Suppressor macrophage (primary cell): ENCODE results near the gene CTDP1.

Experiments used
- DNase-seq, 4 experiments: peaks; one replicate each; pipeline ENCODE4 v3.0.0-alpha.2; 2020 to 2022
- total RNA-seq, 17 experiments: gene quantifications; one replicate each; lab custom pipeline; 2026; ENCODE audit warnings: mixed read lengths in 6 of 17, inconsistent platforms in 3 of 17; lab: John Stamatoyannopoulos, UW

Gene CTDP1
- 14.0 to 51.7 (median 35.3) reads per million in 17 experiments for total RNA-seq

GRCh38 chr18:79679552-79680099 lies at the start of gene CTDP1:
Gene CTDP1, plus strand, starts transcription at chr18:79679803. Its CDS starts 145 bp downstream, at chr18:79679948.
- peak; percentile 97 to 99 (median 98) for DNase-seq

DNA sequence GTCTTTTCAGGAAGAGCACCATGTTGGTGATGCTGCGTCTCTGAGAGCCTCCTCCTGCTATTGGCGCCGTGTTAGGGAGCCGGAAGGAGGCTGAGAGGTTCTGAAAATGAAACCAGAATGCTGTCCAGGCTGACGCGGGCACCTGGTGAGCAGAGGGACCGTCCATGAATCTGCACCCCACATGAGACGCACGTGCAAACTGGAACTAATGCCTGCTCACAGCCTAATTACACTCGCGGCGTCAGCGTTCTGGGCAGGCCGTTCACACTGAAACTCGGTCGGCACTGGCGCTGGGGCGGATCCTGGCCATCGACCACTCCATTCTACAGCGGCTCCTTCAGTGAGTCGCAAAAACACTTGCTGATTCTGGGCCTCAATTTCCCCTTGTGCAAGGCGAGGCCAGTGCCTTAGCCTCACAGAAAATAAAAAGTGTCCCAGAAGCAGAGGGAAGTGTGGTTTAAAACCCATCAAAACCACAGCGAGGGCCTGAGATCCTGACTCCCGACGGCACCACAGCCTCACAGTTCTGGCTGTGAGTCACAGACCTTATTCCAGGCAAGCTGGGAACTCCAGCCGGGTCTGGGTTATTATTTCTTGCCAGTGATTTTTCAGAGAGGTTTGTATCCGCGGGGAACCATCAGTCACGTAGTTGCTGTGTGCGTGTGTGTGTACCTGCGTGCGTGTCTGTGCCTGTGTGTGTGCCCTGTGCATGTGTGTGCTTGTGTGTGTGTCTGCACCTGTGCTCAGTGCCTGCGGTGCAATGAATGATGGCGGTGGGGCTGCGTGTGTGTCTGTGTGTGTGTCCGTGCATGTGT lies 49.1 kb upstream of the CTDP1 start:
- peak; percentile 46 to 66 (median 58) for DNase-seq

DNA sequence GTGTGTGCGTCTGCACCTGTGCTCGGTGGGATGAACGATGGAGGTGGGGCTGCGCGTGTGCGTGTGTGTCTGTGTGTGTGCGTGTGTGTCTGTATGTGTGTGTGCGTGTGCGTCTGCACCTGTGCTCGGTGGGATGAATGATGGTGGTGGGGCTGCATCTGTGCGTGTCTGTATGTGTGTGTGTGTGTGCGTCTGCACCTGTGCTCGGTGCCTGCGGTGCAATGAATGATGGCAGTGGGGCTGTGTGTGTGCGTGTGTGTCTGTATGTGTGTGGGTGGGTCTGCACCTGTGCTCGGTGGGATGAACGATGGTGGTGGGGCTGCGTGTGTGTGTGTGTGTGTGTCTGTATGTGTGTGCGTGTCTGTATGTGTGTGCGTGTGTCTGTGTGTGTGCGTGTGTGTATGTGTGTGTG lies 48.5 kb upstream of the CTDP1 start:
- DNase-seq, result no peak

DNA sequence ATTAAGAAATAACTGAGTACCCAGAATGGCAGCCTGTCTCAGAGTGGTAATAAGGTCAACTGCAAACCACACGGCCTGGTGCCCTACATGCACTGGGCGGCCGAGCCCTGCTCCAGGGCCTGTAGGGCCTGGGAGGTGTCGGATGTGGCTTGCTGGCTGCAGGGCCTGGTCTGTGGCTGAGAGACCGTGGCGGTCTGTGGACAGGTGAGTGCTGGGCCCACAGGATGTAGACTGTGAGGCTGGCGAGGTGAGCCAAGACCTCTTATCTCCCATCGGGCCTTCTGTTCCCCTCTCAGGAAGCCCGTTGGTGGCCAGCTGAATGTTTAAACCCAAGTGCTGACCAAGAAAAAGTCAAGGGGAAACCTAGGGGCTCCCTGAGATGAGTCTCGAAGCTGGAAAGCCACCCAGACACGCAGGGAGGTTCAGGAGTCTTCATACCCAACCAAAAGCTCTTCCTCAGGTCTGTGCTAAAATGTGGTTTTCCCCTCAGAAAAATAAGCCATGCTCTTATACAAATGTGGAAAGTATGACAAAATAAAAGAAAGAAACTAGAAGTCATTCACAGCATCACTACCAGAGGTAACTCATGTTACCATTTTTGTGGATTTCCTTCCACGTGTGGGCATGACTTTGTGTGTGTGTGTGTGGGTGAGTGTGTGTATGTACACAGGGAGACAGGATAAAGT lies 47.7 kb upstream of the CTDP1 start:
- no peak for DNase-seq

GRCh38 chr18:79632765-79633164 lies 46.8 kb upstream of the CTDP1 start:
- DNase-seq, result no peak

DNA sequence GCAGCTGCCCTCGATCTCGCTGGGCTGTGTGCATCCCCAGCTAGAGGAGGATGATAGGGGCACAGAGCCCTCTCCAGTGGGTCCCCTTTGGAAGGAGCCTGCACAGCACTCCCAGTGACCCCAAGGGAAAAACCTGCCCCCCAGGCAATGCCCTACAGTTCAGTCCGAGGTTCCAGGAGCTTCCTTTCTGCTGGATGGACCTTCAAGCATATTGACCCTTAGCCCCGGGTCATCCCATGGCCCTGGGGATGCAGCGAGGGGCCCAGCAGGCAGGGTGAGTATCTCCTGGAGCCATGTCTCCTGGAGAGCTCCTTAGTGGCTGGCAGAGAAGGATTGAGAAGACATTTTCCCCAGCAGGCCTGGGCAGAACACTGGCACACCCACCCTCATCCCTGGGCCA lies 45.4 kb upstream of the CTDP1 start:
- DNase-seq, result peak in 1 of 4 experiments; percentile 2

DNA sequence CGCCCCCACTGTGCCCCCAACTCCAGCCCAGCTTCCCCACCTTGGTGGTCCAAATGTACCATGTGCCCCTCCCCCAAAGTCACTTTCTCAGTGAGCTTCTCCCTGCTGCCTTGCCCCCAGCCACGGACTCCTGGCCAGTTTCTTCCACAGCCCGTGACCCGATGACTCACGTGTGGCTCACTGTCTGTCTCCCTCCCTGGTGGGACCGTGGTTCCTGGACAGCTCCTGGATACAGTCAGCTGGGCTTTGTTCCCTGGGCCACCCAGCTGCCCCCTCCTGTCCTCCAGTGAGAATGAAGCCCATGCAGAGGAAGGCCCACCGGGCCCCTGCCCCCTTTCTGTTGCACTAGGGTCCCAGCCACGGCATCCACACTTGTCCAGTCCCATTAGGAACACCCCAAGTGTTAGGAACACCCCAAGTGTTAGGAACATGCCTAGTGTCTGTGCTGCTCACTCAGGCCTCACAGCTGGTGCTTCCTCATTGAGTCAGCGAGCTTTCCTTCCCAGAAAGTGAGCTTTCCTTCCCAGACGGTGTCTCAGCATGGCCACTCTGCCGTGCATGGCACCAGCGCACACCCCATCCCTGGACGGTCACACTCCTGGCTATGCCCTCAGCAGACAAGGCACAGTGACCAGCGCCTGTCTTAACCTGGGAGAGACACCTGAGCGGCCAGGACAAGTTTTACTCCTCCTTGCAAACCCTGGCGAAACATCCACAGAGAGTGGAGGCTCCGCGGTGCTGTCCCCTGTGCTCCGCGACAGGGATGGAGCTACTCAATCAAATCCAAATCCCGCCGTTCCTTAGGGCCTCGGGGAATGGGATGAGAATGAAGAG lies 44.8 kb upstream of the CTDP1 start:
- DNase-seq, result peak in 3 of 4 experiments; percentile 32 to 59 (median 55)

- no peak for DNase-seq
These were observed 44.2 kb upstream of the CTDP1 start for GRCh38 chr18:79635427-79635726.

GRCh38 chr18:79637181-79637920 lies 42.3 kb upstream of the CTDP1 start:
- peak in 1 of 4 experiments; percentile 18 for DNase-seq

GRCh38 chr18:79637921-79638909 lies 41.4 kb upstream of the CTDP1 start:
- no peak for DNase-seq

- peak in 2 of 4 experiments; percentile 32 to 41 for DNase-seq
These were observed 40.4 kb upstream of the CTDP1 start for GRCh38 chr18:79639072-79639829.

- no peak for DNase-seq
These were observed 39.4 kb upstream of the CTDP1 start for GRCh38 chr18:79640064-79640672.

DNA sequence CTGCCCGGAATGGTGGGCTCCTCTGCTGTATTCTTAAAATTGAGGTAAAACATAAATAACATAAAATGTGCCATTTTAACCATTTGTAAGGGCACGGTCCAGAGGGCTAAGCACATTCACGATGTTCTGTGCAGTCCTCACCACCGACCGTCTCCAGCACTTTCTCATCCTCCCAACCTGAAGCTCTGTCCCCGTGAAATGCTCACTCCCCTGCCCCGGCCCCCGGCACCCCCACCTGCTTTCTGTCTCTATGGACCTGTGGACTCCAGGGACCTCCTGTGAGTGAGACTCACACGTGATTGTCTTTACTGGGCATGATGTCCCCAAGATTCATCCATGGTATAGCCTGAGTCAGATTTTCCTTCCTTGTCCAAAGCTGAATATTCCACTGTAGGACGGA lies 38.7 kb upstream of the CTDP1 start:
- no peak for DNase-seq

DNA sequence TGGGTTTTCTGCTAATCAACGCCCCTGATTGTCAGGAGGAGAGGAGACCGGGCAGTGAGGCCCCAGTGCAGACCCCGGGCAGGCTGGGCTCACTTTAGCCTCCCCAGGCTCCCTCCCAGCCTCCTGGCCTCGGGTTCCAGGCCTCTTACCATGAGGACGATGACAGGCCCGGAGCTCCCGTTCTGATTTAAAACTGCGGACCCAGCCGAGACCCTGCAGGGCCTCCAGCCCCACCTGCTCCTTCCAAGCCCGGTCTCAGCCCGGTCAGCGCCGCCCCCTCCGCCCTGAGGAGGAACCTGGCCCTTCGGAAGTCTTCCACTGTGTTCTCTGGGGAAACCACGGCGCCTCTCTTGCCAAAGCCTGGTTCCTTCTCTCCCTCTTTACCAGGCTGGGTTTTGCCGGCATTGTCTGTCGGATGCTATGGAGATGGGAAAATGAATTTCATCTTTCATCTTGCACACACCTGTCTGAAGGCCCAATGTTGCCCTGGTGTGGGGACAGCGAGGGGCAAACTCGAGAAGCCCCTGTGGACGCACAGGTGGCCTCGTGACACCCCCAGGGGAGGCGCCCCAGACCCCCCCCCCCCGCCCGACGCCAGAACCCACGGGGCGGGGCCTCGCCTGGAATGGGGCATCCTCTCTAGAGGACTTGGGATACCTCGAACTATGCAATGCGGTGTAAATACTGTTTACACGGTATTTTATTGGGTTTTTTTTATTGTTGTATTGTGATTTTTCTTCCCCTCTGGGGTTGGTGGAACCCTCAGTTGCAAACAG lies 37.7 kb upstream of the CTDP1 start:
- peak in 2 of 4 experiments; percentile 27 to 49 for DNase-seq

DNA sequence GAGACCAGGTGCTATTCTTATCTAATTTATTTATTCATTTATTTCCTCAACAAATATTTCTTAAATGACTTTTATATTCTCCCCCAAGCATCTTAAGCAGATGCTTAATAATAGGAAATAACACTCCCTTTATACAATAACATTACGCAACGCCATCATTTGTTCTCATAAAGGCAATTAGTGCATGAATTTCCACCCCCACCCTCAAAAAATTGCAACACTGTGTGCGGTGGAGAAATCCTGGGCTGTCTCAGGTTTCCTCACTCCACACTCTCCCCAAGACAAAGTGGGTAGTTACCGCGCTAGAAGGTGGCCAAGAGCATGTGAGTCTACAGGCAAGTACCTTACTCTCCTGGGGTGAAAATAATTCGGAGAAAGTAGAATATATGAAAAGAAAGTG lies 37.0 kb upstream of the CTDP1 start:
- peak; percentile 74 to 86 (median 80) for DNase-seq

- DNase-seq, result peak; percentile 88 to 96 (median 94)
These were observed 36.3 kb upstream of the CTDP1 start for GRCh38 chr18:79643054-79643984.

DNA sequence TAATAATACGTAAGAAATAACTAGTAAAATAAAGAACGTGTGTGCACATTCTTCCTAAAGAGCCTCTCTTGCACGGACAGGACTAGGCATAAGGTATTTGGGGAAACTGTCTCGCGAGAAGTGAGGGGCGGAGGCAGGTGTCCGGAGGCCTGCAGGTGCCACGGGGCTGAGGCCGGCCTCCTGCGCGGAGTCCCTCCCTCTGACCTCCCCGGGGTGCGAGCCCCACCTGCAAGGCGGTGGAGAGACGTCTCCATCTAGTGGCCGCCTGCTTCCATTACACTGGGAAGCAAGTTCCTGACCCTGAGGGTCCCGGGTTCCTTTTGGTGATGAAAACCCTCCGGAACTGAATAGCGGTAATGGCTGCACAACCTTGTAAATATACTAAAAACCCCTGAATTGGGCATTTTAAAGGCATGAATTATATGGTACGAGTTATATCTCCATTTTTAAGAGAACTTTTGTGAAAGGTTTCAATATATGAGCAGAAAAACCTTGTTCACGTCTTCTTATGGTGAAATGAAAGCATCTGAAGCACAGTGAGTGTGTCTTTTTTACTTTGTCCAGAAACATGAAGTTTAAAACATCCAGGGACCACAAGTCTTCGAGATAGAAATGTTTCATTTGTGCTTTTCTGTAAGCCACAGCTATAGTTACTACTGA lies 35.5 kb upstream of the CTDP1 start:
- peak; percentile 65 to 83 (median 74) for DNase-seq
